Stimulated activated CD8-positive, alpha-beta memory T cell treated with anti-CD3 and anti-CD28 coated beads, Interleukin-4, amount 100 ng/mL, for 24 hours (primary cell): Measurements from ENCODE around the gene CFAP69.
"Not testable (repeated sequence)": the region's sequence is repeated elsewhere in the genome, so short reads cannot be mapped to it uniquely, and the experiment has no call there.

Experiments used
- DNase-seq: peaks from one replicate; pipeline ENCODE4 v3.0.0-alpha.2; 2020; ENCODE audit warnings: low read depth

Gene CFAP69

DNA sequence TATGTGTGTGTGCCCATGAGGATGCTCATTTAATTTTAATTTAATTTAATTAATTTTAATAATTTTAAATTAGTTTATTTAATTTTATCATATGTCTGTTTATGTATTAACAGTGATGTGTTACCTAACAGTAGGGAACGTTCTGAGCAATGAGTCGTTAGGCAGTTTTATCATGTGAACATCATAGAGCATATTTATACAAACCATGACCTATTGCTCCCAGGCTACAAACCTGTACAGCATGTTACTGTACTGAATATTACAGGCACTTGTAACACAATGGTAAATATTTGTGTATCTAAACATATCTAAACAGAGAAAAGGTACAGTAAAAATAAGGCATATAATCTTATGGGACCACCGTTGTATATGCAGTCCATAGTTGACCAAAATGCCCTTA is 13.7 kb upstream of the CFAP69 start:
- no peak for DNase-seq

DNA sequence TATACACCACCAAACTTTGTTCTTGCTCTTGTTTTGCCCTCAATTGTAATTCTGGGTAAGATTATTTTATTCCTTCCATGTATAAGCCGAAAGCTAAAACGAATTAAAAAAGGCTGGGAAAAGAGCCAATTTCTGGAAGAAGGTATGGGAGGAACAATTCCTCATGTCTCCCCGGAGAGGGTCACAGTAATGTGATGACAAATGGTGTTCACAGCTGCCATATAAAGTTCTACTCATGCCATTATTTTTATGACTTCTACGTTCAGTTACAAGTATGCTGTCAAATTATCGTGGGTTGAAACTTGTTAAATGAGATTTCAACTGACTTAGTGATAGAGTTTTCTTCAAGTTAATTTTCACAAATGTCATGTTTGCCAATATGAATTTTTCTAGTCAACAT is 12.5 kb upstream of the CFAP69 start:
- no peak for DNase-seq

DNA sequence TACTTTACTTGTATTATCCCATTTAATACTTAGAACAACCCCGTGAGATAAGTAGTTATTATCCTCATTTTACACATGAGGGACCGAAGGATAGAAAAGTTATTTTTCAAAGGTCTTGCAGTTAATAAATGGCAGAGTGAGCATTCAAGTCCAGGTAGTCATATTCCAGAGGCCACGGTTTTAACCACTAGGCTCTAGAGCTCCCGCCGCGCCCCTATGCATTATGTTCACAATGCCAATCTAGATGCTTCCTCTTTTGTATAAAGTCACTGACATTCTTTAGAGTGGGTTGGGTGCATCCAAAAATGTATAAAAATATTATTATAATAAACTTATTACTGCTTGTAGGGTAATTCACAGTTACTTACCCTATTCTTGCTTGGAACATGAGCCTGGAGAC is 11.4 kb upstream of the CFAP69 start:
- DNase-seq = no peak

DNA sequence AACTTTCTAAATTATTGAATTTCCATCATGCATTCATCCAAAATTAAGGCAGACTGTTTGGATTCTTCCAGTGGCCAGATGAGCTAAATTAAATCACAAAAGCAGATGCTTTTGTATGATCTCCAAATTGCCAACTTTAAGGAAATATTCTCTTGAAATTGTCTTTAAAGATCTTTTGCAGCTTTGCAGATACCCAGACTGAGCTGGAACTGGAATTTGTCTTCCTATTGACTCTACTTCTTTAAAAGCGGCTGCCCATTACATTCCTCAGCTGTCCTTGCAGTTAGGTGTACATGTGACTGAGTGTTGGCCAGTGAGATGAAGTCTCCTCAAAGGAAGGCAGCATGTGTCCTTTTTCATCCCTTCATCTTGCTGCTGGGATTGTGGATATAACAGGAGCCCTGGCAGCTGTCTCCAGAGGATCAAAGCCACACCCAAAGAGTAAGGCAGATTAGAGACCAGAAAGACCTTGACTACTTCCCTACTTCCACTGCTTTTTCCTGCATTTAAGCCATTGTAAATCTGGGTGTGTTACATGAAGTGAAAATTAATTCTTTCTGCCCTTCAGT is 8.2 kb upstream of the CFAP69 start:
- no peak for DNase-seq

DNA sequence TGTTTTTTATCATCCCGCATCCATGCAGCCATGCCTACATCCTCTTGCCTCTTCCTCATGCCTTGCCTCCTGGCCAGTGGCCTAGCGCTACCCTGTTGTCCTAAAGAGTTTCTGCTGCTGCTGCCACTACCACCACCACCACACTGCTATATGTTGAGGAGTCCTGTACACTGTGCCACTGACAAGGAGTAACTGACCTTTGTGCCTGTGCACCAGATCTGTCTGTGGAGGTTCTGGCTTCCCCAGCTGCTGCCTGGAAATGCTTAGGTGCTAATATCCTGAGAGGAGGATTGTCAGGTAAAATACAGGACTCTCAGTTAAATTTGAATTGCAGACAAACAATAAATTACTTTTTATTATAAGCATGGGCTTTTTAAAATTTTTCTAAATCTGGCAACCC is 7.0 kb upstream of the CFAP69 start:
- no peak for DNase-seq

DNA sequence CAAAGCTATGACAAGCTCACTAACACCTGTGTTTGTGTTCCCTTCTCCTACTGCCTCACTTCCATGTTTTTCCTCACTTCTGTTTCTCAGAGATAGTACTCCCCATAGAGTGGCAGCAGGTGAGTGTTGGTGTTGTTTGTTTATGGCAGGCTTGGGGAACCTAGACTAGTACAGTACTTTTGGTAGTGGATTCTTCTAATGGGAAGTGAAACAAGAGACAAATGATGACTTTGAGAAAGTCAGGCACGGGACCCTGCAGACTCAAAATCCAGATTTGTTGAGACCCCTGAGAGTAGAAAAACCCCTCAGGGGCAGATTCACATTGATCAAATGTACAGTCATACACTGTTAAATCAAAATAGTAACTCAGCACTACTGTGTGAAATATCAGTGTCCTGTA is 6.4 kb upstream of the CFAP69 start:
- no peak for DNase-seq

DNA sequence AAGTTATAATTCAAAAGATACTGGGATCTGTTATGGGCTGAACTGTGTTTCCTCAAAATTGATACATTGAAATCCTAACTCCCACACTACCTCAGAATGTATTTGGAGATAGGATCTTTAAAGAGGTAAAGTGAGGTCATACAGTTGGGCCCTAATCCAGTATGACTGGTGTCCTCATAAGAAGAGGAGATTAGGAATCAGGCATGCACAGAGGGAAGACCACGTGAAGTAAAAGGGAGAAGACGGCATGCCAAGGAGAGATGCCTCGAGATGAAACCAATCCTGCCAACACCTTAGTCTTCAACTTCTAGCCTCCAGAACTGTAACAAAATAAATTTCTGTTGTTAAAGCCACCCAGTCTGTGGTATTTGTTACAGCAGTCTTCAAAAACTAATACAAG is 5.9 kb upstream of the CFAP69 start:
- DNase-seq = no peak

DNA sequence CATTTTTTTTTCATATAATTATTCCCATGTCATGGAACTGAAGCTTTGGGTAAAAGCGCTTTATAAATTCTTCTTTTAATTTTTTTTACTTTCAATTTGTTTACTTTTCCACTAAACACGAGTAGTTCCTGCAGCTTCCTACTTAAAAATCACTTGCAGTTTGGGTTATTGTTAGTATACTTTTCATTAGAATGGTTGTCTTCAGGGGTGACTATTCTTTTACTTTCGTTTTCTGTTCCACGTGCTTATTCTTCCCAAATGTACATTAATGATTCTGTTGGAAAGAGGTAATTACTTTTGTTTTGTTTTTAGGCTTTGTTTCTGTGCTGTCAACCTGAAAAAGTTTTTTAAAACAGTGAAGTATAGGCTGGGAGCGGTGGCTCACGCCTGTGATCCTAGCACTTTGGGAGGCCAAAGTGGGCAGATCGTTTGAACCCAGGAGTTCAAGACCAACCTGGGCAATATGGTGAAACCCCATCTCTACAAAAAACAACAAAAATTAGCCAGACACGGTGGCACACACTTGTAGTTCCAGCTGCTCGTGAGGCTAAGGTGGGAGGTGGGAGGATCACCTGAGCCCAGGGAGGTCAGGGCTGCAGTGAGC is 5.2 kb upstream of the CFAP69 start:
- no peak for DNase-seq

DNA sequence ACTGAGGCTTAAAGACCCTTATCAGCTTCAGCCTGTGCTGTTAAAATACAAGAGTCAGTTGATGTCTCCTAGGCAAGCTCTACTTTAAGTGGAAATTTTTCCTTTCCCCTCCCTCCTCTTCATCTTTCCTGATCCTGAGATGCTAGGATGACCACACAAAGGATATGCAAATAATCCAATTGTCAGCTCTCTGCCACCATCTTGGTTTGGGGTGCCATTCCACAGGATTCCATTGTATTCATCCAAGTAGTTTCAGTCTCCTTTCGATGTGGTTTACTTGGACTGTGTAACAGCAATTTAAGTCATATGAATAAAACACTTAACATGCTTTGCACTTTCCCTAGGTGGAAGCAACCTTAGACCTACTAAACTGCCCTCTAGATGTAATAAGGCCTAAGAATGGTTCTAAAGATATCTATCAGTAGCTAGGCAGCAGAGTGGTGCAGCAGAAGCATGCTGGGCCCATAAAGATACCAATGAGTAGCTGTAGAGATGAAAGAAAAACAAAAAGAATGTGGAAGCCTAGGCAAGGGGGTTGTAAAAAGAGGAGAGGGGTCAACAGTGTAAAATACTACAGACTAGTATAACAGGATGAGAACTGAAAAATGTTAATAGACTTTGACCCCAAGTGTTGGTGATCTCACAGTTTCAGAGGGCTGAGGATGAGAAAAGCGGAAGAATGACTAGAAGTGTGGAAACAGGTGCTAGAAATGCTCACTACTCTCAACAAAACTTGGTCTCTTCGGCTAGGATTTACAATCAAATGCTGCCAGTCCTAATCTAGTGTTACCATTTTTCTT is 2.4 kb upstream of the CFAP69 start:
- DNase-seq = no peak

DNA sequence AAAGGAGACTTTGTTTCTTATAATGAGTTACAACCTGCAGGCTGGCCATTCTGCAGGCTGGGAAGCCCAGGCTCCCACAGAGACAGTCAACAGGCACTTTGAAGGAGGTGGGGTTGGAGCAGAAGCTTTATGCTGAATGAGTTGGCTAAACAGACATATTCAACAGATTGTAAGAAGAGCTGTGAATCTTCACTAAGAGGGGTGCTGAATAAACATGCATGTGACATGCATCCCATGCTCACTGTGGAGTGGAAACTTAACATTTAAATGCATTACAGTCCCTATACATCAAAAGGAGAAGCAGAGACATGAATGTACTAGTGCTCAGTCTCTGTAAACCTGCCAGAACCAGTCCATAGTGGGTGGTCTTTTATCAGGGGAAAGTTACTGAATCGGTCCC is 1.4 kb upstream of the CFAP69 start:
- no peak for DNase-seq

DNA sequence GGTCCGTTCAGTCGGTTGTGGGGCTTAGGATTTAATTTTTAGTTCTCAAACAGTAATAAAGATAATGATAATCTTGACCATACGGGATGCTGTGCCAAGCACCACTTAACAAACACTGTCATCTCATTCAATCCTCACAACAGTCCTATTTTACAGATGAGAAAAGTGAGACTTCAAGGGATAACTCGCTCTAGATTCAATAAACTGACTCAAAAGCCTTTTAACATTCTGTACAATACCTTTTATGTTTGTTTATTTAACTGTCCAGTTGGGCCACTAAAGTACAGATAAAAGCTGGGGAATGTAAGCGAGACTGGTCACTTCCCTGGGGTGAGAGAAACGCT is 437 bp upstream of the CFAP69 start:
- DNase-seq = no peak

DNA sequence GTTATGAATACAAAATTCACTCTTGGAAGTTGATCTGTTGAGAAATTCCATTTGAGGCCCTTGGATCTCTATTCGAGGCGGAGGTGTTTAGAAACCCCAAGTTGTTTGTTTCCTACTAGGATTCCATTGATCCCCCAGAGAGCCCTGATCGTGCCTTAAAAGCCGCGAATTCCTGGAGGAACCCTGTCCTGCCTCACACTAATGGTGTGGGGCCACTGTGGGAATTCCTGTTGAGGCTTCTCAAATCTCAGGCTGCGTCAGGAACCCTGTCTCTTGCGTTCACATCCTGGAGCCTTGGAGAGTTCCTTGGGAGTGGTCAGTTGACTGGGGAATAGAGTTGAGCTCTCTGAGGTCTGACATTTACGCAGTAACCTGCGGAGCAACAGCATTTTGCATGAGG is 1.2 kb downstream of the CFAP69 start:
- DNase-seq = no peak

DNA sequence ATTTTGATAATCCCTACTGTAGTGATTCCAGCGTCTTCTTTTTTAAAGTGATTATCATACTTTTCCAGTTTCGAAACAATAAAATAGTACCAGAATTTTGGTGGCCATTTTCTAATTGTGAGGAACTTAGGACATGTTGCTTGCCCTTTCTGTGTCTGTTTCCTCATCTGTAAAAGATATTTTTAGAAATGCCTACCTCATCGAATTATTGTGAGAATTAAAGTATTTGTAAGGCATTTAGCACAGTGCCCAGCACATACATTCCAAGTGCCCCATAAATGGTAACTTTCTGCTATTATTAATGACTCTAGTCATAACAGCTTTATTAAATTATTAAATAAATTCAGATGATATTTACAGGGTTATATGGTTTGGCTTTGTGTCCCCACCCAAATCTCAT is 3.7 kb downstream of the CFAP69 start:
- DNase-seq = no peak

DNA sequence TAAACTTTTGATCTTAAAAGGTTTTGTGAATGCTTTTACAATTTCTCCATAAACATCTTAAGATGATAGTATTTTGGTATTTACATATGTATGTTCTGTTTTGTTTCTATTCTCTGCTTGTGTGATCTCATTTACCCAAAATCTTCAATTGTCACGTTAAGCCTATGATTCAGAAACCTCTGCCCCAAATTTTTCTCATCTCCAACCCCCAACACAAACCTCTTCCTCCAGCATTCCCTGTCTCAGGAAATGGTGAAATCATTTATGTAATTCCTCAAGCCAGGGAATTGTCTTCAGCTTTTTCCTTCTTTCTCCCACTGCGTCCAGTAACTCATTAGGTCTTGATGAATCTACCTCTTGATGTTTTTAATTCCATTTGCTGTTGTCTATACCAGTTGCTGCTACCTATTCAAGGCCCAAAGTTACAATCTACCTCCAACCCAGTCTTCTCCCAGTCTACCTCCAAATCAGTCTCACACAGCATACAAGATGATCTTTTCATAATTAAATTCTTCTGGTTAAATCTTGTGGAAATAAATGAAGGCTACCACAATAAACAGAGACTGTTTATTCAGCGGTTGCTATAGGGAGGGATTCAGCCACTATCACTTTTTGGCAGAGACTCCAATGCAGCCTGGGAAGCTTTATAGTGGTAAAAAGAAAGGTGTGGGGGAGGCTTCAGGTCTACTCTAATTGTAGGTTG is 5.8 kb downstream of the CFAP69 start:
- DNase-seq = no peak

DNA sequence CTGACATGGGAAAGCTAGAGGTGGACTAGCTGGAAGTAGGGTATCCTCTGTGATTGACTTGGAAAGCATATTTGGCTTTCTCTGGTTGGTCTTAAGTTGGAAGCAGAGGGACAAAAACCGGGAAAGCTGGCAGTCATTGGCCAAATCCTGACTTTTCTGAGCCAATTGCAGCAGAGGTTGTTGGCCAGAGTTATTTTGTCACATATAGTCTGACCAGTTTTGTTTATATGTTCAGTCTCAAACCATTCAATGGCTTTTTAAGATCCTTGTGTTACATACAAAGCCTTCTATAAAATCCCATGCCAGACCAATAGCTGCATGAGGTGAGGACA is 6.3 kb downstream of the CFAP69 start:
- no peak for DNase-seq

DNA sequence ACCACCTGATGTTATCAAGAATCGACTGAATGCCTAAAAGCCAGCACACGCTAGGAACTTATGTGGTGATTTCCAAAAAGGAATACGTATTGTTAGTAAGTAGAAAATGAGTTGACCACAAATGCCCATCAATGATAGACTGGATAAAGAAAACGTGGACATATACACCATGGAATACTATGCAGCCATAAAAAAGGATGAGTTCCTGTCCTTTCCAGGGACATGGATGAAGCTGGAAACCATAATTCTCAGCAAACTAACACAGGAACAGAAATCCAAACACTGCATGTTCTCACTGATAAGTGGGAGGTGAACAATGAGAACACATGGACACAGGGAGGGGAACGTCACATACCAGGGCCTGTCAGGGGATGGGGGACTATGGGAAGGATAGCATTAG is 11.0 kb downstream of the CFAP69 start:
- DNase-seq = not testable (repeated sequence)

DNA sequence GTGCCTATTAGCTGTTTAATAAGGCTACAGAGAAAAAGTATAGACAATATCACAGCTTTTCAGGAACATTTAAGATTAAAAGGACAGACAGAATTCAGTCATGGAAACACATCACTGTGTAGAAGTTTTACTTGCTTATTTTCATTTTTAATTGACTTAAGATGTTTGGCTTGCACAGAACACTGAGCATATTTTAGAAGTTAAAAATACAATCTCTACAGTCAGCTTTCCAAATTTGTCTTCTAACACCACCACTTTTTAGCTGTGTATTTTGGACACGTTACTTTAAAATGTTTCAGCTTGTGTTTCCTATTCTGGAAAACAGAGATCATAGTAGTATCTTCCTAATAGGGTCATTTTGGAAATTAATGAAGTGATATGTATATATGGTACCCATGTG is 11.8 kb downstream of the CFAP69 start:
- no peak for DNase-seq

DNA sequence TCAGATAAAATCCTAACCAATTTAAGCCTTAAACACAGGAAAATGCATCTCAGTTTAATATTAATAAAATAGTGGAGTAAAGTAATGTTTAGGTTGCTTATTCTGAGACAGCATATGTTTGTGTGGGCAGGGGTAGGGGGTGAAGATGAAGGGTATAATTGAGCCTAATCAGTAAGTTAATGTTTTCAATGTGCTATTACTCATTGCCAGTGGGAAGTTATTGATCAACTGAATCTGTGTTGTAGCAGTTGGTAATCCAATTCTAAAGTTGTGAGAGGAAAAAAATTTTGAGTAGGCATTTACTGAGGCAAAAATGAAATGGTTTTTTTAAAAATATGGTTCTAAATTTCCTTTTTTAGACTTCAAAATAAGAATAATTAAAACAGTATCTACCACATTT is 16.5 kb downstream of the CFAP69 start:
- DNase-seq = no peak

DNA sequence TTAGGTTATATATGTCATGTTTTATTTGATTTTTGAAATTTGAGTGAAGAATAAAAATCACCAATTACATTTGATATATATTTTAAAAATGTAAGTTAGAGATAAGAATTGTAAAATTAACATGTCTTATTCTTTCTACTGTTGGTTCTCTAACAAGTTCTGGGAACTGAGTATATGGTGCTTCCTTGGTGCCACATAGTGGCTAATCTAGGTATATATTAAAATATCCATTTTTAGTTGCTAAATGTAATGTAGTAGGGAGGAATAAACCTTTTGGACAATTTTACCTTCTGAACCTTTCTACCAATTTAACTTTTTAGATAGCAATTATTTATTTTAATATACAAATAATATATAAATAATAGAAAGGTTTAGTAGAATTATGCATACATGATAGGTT is 17.5 kb downstream of the CFAP69 start:
- DNase-seq = no peak

DNA sequence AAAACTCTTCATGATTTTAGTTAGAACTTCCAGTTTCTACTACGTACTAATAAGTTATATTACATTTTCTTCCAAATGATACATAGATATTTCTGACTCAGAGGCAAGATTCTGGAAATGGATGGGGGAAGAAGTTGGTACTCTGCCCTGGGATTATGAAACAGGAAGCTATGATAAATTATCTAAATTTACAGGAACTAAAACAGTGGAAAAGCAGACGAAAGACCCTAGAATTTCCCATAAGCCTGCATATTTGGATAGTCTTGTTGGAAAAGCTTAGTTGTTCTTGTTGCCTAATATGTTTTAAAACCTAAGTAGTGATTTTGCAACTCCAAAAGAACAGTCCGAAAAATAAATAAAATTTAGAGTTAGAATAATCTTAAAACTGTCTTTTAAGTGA is 21.8 kb downstream of the CFAP69 start:
- no peak for DNase-seq

DNA sequence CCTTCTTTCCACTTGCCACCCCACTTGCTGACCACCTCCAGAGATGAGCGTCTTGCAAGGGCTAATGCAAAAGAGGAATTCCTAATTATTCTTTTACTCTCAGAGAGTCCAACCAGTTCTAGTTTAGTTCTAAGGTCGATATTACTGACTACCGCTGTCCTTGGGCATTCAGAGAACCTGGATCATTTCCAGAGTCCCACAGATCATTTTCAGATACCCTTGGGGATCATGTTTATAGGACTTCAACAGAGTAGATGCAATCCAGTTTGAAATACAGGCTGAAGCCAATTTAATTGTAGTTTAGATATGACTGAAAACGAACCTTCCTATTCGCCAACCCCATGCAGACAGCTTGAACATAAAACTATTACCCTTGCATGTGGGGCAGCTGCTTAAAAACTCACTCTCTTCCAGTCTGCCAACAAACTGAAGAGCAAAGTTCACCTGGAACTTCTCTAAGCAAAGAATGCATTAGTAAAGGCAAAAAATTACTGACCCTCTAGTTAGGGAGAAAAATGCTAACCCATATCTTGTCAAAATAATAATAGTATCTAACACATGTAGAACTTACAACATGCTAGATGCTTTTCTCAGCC is 22.4 kb downstream of the CFAP69 start:
- DNase-seq = no peak

DNA sequence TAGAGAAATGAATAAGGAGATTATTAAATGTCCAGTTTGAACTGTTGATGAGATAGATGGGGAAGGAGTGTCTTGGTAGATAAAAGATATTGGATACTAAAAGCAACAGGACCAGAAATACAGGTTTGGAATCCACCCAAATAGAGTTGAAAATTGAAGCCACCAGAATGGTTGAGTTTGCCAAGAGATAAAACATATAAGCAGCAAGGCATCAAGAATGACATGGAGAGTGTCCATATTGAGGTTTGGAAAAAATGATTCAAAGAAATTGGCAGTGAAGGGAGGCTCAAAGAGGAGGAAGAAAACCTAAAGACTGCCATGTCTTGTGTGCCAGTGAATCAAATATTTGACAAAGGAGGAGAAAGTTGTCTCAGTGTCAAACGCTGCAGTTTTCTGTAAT is 24.2 kb downstream of the CFAP69 start:
- no peak for DNase-seq
